KMS-11 (cell line): Measurements from ENCODE around the gene YIPF4.
"Not testable (repeated sequence)": the region's sequence is repeated elsewhere in the genome, so short reads cannot be mapped to it uniquely, and the experiment has no call there.

Experiments used
- H2AFZ ChIP-seq: fragments of 200-600 bp; sonication (generic); 2 replicates; pipeline ENCODE4 v1.6.1; 2016; ENCODE audit warnings: antibody characterized with exemption, mixed run types, low read depth
- H3K27ac ChIP-seq: fragments of 200-600 bp; sonication (generic); 2 replicates; pipeline ENCODE4 v1.6.1; 2016; ENCODE audit warnings: mild to moderate bottlenecking, mixed run types
- H3K27me3 ChIP-seq: fragments of 200-600 bp; sonication (generic); 2 replicates; pipeline ENCODE4 v1.6.1; 2017; ENCODE audit warnings: mild to moderate bottlenecking, low read depth, mixed run types, moderate library complexity; ENCODE audit not compliant: insufficient read depth
- H3K36me3 ChIP-seq: fragments of 200-600 bp; sonication (generic); 2 replicates; pipeline ENCODE4 v1.6.1; 2017; ENCODE audit warnings: mild to moderate bottlenecking, mixed run types; ENCODE audit not compliant: insufficient read depth
- H3K4me1 ChIP-seq: fragments of 200-600 bp; sonication (generic); 2 replicates; pipeline ENCODE4 v1.6.1; 2016; ENCODE audit warnings: mild to moderate bottlenecking, low read depth, mixed run types; ENCODE audit not compliant: poor library complexity, severe bottlenecking
- H3K4me2 ChIP-seq: fragments of 200-600 bp; sonication (generic); 2 replicates; pipeline ENCODE4 v1.7.0; 2016; ENCODE audit warnings: mild to moderate bottlenecking, mixed run types
- H3K4me3 ChIP-seq: fragments of 200-600 bp; sonication (generic); IDR thresholded peaks from 2 replicates; pipeline ENCODE4 v1.6.1; 2017; ENCODE audit warnings: low read depth, low read length, mixed read lengths; ENCODE audit not compliant: insufficient read depth
- H3K79me2 ChIP-seq: fragments of 200-600 bp; sonication (generic); 2 replicates; pipeline ENCODE4 v1.6.1; 2016; ENCODE audit warnings: low read depth, mixed run types; ENCODE audit not compliant: insufficient read depth
- H3K9ac ChIP-seq: fragments of 200-600 bp; sonication (generic); 2 replicates; pipeline ENCODE4 v1.6.1; 2016; ENCODE audit warnings: mild to moderate bottlenecking, mixed run types
- H4K20me1 ChIP-seq: fragments of 200-600 bp; sonication (generic); 2 replicates; pipeline ENCODE4 v1.6.1; 2016; ENCODE audit warnings: mild to moderate bottlenecking, mixed run types; ENCODE audit not compliant: insufficient read depth
- TF ChIP-seq, protein P1 (sequence below): fragments of 200-600 bp; sonication (generic); conservative IDR thresholded peaks from 2 replicates; pipeline ENCODE4 v1.6.1; 2017; ENCODE audit warnings: low read depth, mild to moderate bottlenecking, antibody characterized with exemption, low read length, moderate library complexity, mixed read lengths

The YIPF4 gene

DNA sequence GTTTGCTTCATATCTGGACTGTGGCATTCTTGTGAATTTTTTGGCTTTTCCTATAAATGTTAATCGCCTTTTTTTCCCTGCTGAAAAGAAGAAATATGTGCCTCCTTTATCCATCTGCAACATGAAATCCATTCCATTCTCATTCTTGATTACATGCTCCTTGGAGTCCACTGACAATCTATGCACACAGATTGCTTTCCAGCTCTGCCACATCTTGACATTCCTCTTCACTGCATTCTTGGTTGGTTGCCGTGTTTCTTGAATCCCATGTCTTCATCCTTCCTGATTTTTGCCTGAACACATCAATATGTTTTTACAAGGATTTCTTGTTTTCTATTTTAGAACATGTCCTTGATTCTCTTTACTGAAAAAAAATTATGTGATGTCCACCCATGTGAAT is 52.4 kb downstream of the YIPF4 start:
- TF ChIP-seq, protein P1, sequence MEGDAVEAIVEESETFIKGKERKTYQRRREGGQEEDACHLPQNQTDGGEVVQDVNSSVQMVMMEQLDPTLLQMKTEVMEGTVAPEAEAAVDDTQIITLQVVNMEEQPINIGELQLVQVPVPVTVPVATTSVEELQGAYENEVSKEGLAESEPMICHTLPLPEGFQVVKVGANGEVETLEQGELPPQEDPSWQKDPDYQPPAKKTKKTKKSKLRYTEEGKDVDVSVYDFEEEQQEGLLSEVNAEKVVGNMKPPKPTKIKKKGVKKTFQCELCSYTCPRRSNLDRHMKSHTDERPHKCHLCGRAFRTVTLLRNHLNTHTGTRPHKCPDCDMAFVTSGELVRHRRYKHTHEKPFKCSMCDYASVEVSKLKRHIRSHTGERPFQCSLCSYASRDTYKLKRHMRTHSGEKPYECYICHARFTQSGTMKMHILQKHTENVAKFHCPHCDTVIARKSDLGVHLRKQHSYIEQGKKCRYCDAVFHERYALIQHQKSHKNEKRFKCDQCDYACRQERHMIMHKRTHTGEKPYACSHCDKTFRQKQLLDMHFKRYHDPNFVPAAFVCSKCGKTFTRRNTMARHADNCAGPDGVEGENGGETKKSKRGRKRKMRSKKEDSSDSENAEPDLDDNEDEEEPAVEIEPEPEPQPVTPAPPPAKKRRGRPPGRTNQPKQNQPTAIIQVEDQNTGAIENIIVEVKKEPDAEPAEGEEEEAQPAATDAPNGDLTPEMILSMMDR, result no peak
- Histone ChIP-seq H4K20me1 (no peaks in the 10 kb centered on the region), H2AFZ (no peak overlapping the region), H3K4me1 (no peaks in the 10 kb centered on the region), H3K79me2 (no peaks in the 10 kb centered on the region), H3K36me3 (no peaks in the 10 kb centered on the region), H3K27ac (no peak overlapping the region), H3K9ac (no peak overlapping the region), H3K27me3 (no peaks in the 10 kb centered on the region), H3K4me3 (no peak overlapping the region), H3K4me2 (no peak overlapping the region)

DNA sequence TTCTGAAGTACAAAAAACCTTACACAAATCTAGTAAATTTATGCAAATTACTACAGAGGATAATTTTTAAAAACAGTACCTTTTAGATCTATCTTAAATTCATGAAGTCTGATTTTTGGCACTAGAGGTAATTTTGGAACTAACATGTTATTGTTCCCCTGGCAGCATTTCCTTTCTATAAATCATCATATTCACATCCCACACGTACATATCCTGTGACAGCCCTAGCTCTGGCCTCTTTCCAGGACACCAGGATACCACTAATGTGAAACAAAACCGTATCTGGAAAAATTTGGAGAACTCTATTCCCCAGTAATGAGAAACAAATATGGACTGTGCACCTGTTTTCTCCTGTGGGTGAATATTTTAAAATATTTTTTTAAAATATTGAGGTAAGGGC is 65.1 kb downstream of the YIPF4 start:
- no peak overlapping the region for H3K4me2 ChIP-seq
- H3K27me3 ChIP-seq, result no peaks in the 10 kb centered on the region; the same call in 1 of the 2 replicates
- H3K9ac ChIP-seq, result no peak overlapping the region
- no peak overlapping the region for H2AFZ ChIP-seq
- no peaks in the 10 kb centered on the region for H3K36me3 ChIP-seq
- no peak overlapping the region for H3K27ac ChIP-seq
- no peaks in the 10 kb centered on the region for H3K4me1 ChIP-seq
- TF ChIP-seq, protein P1, result no peak
- no peaks in the 10 kb centered on the region for H3K79me2 ChIP-seq
- H4K20me1 ChIP-seq, result no peaks in the 10 kb centered on the region
- no peak overlapping the region for H3K4me3 ChIP-seq

DNA sequence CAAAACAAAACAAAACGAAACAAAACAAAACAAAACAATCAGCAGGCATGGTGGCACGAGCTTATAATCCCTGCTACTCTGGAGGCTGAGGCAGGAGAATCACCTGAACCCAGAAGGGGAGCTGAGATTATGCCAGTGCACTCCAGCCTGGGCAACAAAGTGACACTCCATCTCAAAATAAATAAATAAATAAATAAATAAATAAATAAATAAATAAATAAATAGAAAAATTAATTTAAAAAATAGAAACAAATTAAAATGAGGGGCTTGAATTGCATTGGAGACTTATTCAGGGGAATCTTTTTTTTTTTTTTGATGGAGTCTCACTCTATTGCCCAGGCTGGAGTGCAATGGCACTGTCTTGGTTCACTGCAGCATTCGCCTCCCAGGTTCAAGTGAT is 73.1 kb downstream of the YIPF4 start:
- not testable (repeated sequence) for H3K36me3 ChIP-seq, H3K79me2 ChIP-seq, H3K4me2 ChIP-seq, H4K20me1 ChIP-seq, H3K9ac ChIP-seq, H3K27ac ChIP-seq, H3K4me3 ChIP-seq, H3K4me1 ChIP-seq, H2AFZ ChIP-seq, H3K27me3 ChIP-seq

DNA sequence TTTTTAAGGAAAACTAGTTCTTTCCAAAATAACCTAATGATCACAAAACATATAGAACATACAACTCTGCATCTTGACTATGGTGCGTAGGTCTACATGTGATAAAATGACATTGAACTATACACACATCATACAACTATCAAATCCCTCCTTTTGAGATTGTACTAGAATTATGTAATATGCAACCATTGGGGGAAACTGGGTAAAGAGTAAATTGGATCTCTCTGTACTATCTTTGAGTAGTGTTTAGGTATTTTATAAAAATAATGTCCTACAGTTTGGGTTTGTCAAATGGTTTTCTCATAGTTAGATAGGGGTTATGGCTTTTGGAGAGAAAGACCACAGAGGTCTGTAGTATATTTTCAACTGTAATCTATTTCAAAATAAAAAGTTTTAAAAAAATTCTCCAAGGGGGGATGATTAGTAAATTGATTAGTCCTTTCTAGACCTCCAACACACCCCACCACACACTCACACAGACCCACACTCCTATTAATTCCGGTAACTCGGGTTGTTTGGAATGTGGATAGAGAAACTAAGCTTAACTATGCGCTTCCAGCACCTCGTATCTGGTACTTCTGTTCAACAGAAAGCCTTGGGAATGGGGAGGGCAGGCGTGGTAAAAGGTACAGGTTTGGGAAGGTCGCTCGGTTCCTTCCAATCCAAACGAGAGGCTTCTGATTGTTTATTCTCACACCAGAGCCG is 78.4 kb downstream of the YIPF4 start:
- peak overlapping the region; percentile 91 for H3K27ac ChIP-seq
- H3K36me3 ChIP-seq, result no peaks in the 10 kb centered on the region
- H3K4me3 ChIP-seq, result peak overlapping the region; percentile 69
- peaks cover 24% of the 10 kb centered on the region for H4K20me1 ChIP-seq
- H3K79me2 ChIP-seq, result peaks cover 40% of the 10 kb centered on the region
- peak overlapping the region; percentile 92 for H3K4me2 ChIP-seq
- no peaks in the 10 kb centered on the region for H3K27me3 ChIP-seq
- peaks cover 28% of the 10 kb centered on the region for H3K4me1 ChIP-seq
- TF ChIP-seq, protein P1, result no peak
- peak overlapping the region; percentile 100 for H2AFZ ChIP-seq
- H3K9ac ChIP-seq, result peak overlapping the region; percentile 94

DNA sequence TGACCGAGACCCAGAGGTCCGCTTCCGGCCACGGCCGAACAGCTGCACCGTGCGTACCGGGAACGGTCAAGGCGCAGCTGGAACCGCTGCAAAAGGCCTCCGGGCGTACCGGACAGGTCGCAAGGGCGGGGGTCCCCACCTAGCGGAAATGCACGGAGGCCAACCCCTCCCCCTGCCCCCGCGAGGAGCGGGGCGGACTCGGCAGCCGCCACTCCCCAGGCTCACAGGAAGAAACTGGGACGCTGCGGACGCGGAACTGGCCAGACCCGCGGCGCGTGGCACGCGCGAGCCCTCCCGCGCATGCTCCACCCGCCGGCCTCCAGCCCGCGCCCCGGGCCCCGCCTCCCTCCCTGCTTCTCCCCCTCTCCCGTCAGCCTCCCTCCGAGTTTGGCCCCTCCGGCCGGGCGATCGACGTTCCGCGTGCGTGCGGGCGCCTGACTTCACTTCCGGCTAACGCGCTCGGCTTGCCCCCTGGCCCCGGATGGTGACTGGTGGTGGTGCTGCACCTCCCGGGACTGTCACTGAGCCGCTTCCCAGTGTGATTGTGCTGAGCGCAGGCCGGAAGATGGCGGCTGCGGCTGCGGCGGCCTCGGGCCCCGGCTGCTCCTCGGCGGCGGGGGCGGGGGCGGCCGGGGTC is 79.1 kb downstream of the YIPF4 start, which contains the start of gene BIRC6:
BIRC6 (plus strand) TSS at position 343 of the 637 bp plus-strand sequence; CDS start at position 482, 139 bp downstream.
- H3K27me3 ChIP-seq, result no peaks in the 10 kb centered on the region
- peak within 1 kb of the TSS; percentile 94 for H3K9ac ChIP-seq
- H3K27ac ChIP-seq, result peak within 1 kb of the TSS; percentile 91
- H3K4me2 ChIP-seq, result peak within 1 kb of the TSS; percentile 92
- H3K4me3 ChIP-seq, result peak within 1 kb of the TSS; percentile 69
- peaks cover 30% of the 10 kb centered on the region for H4K20me1 ChIP-seq
- H2AFZ ChIP-seq, result peak within 1 kb of the TSS; percentile 100
- H3K4me1 ChIP-seq, result peaks cover 32% of the 10 kb centered on the region
- TF ChIP-seq, protein P1, result no peak
- peaks cover 46% of the 10 kb centered on the region for H3K79me2 ChIP-seq
- H3K36me3 ChIP-seq, result no peaks in the 10 kb centered on the region
